Testis (tissue), 2 donors: Measurements from ENCODE around the gene SH3RF3.

Experiments used
- POLR2A ChIP-seq: fragments of 450-650 bp; IDR thresholded peaks from one replicate; pipeline ENCODE4 v1.6.1; 2017; ENCODE audit warnings: antibody characterized with exemption, mild to moderate bottlenecking, moderate library complexity
- TF ChIP-seq, protein P1 (sequence below), 3 experiments: fragments of 450-650 bp in 2 of 3; fragments of 200-600 bp in 1 of 3; sonication (generic) in 1 of 3; IDR thresholded peaks; one replicate each; pipeline ENCODE4 v1.5.1; 2016 to 2019; ENCODE audit warnings: antibody characterized with exemption in 3 of 3, mild to moderate bottlenecking in 2 of 3, moderate library complexity in 1 of 3

DNA sequence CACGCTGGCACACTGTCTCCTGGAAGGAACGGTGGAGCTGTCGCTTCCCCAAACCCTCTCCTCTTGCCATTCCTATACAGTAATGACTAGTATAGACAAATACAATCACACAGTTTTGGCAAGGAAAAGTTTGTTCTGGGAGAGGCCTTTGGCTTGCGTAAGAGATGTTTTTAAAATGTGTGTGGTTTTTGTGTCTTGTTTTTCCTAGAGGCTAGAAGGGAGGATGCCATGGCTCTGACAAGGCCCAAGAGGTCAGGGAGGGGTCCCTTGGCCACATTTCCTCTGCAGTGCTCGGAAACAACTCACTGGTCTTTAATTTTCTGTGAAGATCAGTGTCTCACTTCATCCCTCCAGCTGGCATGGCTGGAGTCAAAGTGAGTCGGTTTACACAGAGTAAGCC, 195.9 kb downstream of the SH3RF3 start:
- TF ChIP-seq, protein P1, sequence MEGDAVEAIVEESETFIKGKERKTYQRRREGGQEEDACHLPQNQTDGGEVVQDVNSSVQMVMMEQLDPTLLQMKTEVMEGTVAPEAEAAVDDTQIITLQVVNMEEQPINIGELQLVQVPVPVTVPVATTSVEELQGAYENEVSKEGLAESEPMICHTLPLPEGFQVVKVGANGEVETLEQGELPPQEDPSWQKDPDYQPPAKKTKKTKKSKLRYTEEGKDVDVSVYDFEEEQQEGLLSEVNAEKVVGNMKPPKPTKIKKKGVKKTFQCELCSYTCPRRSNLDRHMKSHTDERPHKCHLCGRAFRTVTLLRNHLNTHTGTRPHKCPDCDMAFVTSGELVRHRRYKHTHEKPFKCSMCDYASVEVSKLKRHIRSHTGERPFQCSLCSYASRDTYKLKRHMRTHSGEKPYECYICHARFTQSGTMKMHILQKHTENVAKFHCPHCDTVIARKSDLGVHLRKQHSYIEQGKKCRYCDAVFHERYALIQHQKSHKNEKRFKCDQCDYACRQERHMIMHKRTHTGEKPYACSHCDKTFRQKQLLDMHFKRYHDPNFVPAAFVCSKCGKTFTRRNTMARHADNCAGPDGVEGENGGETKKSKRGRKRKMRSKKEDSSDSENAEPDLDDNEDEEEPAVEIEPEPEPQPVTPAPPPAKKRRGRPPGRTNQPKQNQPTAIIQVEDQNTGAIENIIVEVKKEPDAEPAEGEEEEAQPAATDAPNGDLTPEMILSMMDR (IDR thresholded peaks at IDR 0.05): no peak
- no peak for TF ChIP-seq POLR2A
